H1 (cell line): ENCODE results near the gene RPP30. TPM values are rescaled to one million over a fixed set of nuclear protein-coding genes. Genes with fewer than 3 reads are reported as not detected.

Experiments used
- CTCF ChIA-PET: fragments of 300-600 bp; sonication (Branson Sonifier 250); formaldehyde crosslinking; loops from one replicate; lab custom pipeline; 2021; ENCODE audit not compliant: partially characterized antibody; lab: Charles Lee
- POLR2A ChIA-PET: fragments of 300-600 bp; sonication (Branson Sonifier 250); formaldehyde crosslinking; loops from one replicate; lab custom pipeline; 2021; ENCODE audit warnings: inconsistent platforms; ENCODE audit not compliant: partially characterized antibody; lab: Charles Lee
- DNase-seq, 2 experiments: peaks; one replicate each; pipeline versions ENCODE4 v3.0.0 to v3.0.0-alpha.2; 2010 to 2022; ENCODE audit warnings: low spot score in 2 of 2, low read depth in 1 of 2, mixed read lengths in 1 of 2
- FAIRE-seq: peaks from 2 replicates; lab custom pipeline; 2011; peaks lifted over from hg19 to GRCh38; lab: Jason Lieb, UNC
- H2AFZ ChIP-seq: 2 replicates; pipeline ENCODE4 v1.8.1; 2012; ENCODE audit warnings: low read length, inconsistent platforms
- H2AK5ac ChIP-seq: 2 replicates; pipeline ENCODE4 v1.6.1; 2013; ENCODE audit warnings: low read depth, low read length
- H2BK120ac ChIP-seq: replicated peaks from 2 replicates; pipeline ENCODE3; 2013; ENCODE audit warnings: low read depth, low read length, inconsistent platforms
- H2BK12ac ChIP-seq: 2 replicates; pipeline ENCODE4 v1.6.1; 2013; ENCODE audit warnings: low read depth, low read length
- H2BK15ac ChIP-seq: 2 replicates; pipeline ENCODE4 v1.6.1; 2013; ENCODE audit warnings: low read length
- H2BK20ac ChIP-seq: 2 replicates; pipeline ENCODE4 v1.6.1; 2013; ENCODE audit warnings: low read length
- H2BK5ac ChIP-seq: 2 replicates; pipeline ENCODE4 v1.6.1; 2013; ENCODE audit warnings: low read depth, low read length
- H3K14ac ChIP-seq: 2 replicates; pipeline ENCODE4 v1.6.1; 2013; ENCODE audit warnings: inconsistent platforms; ENCODE audit not compliant: insufficient read length
- H3K18ac ChIP-seq: 2 replicates; pipeline ENCODE4 v1.6.1; 2013; ENCODE audit warnings: low read length; ENCODE audit errors: extremely low read depth
- H3K23ac ChIP-seq: 2 replicates; pipeline ENCODE4 v1.6.1; 2013; ENCODE audit warnings: inconsistent platforms; ENCODE audit not compliant: insufficient read length
- H3K23me2 ChIP-seq: 2 replicates; pipeline ENCODE4 v1.6.1; 2013; ENCODE audit warnings: low read depth, low read length
- H3K27ac ChIP-seq: 2 replicates; pipeline ENCODE4 v1.6.1; 2011; ENCODE audit warnings: low read depth, low read length, inconsistent platforms
- H3K27me3 ChIP-seq, 4 experiments: replicated peaks in 1 of 4; 1 replicate in 1 of 4; 2 replicates in 3 of 4; pipeline versions ENCODE4 v1.6.1 to v1.8.1; 2011 to 2013; ENCODE audit warnings: low read length in 3 of 4, mild to moderate bottlenecking in 3 of 4, inconsistent platforms in 2 of 4, mixed read lengths in 2 of 4, moderate library complexity in 1 of 4; ENCODE audit not compliant: control insufficient read depth in 3 of 4, insufficient read depth in 3 of 4; ENCODE audit errors: extremely low read depth in 1 of 4
- H3K36me3 ChIP-seq, 4 experiments: 2 replicates each; pipeline versions ENCODE4 v1.6.1 to v1.8.1; 2011 to 2013; ENCODE audit warnings: mild to moderate bottlenecking in 4 of 4, low read length in 3 of 4, moderate library complexity in 2 of 4, control low read depth in 1 of 4, inconsistent platforms in 1 of 4; ENCODE audit not compliant: insufficient read depth in 4 of 4, control insufficient read depth in 2 of 4
- H3K4ac ChIP-seq: replicated peaks from 2 replicates; pipeline ENCODE3; 2013; ENCODE audit warnings: low read length, low read depth, mixed read lengths, inconsistent platforms; ENCODE audit not compliant: insufficient read length
- H3K4me1 ChIP-seq, 4 experiments: replicated peaks in 1 of 4; 1 replicate in 1 of 4; 2 replicates in 3 of 4; pipeline versions ENCODE4 v1.6.1 to v1.8.1; 2011 to 2013; ENCODE audit warnings: low read length in 3 of 4, inconsistent platforms in 2 of 4, mixed read lengths in 1 of 4; ENCODE audit not compliant: insufficient read depth in 4 of 4, control insufficient read depth in 3 of 4
- H3K4me2 ChIP-seq, 2 experiments: 2 replicates each; pipeline versions ENCODE4 v1.6.1 to v1.8.1; 2011 to 2013; ENCODE audit warnings: low read depth in 2 of 2, low read length in 2 of 2, control low read depth in 1 of 2, inconsistent platforms in 1 of 2, mild to moderate bottlenecking in 1 of 2; ENCODE audit not compliant: insufficient read depth in 1 of 2
- H3K4me3 ChIP-seq, 4 experiments: fragments of 200-600, 300-600 bp in 1 of 4; sonication (generic), shearing (Covaris generic), sonication (Bioruptor Twin) in 1 of 4; 2 replicates each; pipeline versions ENCODE4 v1.5.1 to v1.8.1; 2011 to 2016; ENCODE audit warnings: low read length in 4 of 4, low read depth in 3 of 4, control low read depth in 2 of 4, inconsistent platforms in 2 of 4, mild to moderate bottlenecking in 2 of 4, mixed read lengths in 1 of 4, moderate library complexity in 1 of 4; ENCODE audit not compliant: insufficient read depth in 2 of 4; ENCODE audit errors: extremely low read depth in 1 of 4
- H3K56ac ChIP-seq: replicated peaks from 2 replicates; pipeline ENCODE3; 2013; ENCODE audit warnings: low read depth, mild to moderate bottlenecking, mixed read lengths, low read length, inconsistent platforms; ENCODE audit not compliant: insufficient read length
- H3K79me1 ChIP-seq: 2 replicates; pipeline ENCODE4 v1.6.1; 2013; ENCODE audit warnings: low read depth, low read length, control low read depth
- H3K79me2 ChIP-seq, 2 experiments: 2 replicates each; pipeline versions ENCODE4 v1.6.1 to v1.8.1; 2012 to 2013; ENCODE audit warnings: low read length in 2 of 2, mild to moderate bottlenecking in 2 of 2, inconsistent platforms in 1 of 2; ENCODE audit not compliant: insufficient read depth in 2 of 2, control insufficient read depth in 1 of 2
- H3K9ac ChIP-seq, 4 experiments: replicated peaks in 1 of 4; 1 replicate in 1 of 4; 2 replicates in 3 of 4; pipeline versions ENCODE4 v1.6.1 to v1.8.1; 2011 to 2013; ENCODE audit warnings: low read depth in 3 of 4, low read length in 3 of 4, control low read depth in 2 of 4, mild to moderate bottlenecking in 2 of 4, moderate library complexity in 2 of 4, inconsistent platforms in 1 of 4; ENCODE audit errors: extremely low read depth in 1 of 4
- H3K9me3 ChIP-seq, 2 experiments: 2 replicates each; pipeline versions ENCODE4 v1.6.1 to v1.8.1; 2012 to 2013; ENCODE audit warnings: mild to moderate bottlenecking in 2 of 2, moderate library complexity in 2 of 2, control low read depth in 1 of 2, inconsistent platforms in 1 of 2, low read depth in 1 of 2, low read length in 1 of 2, mixed read lengths in 1 of 2; ENCODE audit not compliant: insufficient read depth in 2 of 2
- H4K20me1 ChIP-seq, 2 experiments: replicated peaks in 1 of 2; 2 replicates each; pipeline versions ENCODE3 to v1.8.1; 2011 to 2013; ENCODE audit warnings: inconsistent platforms in 2 of 2, low read length in 2 of 2, mild to moderate bottlenecking in 1 of 2; ENCODE audit not compliant: insufficient read depth in 2 of 2, control insufficient read depth in 1 of 2
- H4K5ac ChIP-seq: 2 replicates; pipeline ENCODE4 v1.6.1; 2013; ENCODE audit warnings: low read length, low read depth, mixed read lengths, inconsistent platforms; ENCODE audit not compliant: insufficient read length
- H4K8ac ChIP-seq: 2 replicates; pipeline ENCODE4 v1.8.0; 2013; ENCODE audit warnings: mild to moderate bottlenecking, moderate library complexity, low read length, inconsistent platforms; ENCODE audit not compliant: insufficient read depth; ENCODE audit errors: extremely low read depth
- H4K91ac ChIP-seq: replicated peaks from 2 replicates; pipeline ENCODE3; 2013; ENCODE audit warnings: low read length, mixed read lengths, inconsistent platforms; ENCODE audit not compliant: insufficient read length
- BACH1 ChIP-seq: IDR thresholded peaks from 2 replicates; pipeline ENCODE4 v1.6.1; 2012; ENCODE audit warnings: low read length, improper control_type of control experiment
- CEBPB ChIP-seq: IDR thresholded peaks from 2 replicates; pipeline ENCODE4 v1.6.1; 2012; ENCODE audit warnings: low read depth, low read length
- HDAC2 ChIP-seq, 2 experiments: fragments of 300-600 bp in 1 of 2; sonication (generic) in 1 of 2; IDR thresholded peaks; 2 replicates each; pipeline ENCODE4 v1.6.1; 2011 to 2012; ENCODE audit warnings: low read depth in 2 of 2, low read length in 2 of 2, mild to moderate bottlenecking in 2 of 2, moderate library complexity in 2 of 2, borderline replicate concordance in 1 of 2, inconsistent platforms in 1 of 2
- KDM1A ChIP-seq: fragments of 200-600, 300-600 bp; sonication (generic); IDR thresholded peaks from 2 replicates; pipeline ENCODE4 v1.7.1; 2016; ENCODE audit warnings: mild to moderate bottlenecking, low read length, borderline replicate concordance
- NANOG ChIP-seq: IDR thresholded peaks from 2 replicates; pipeline ENCODE4 v1.6.1; 2011; ENCODE audit warnings: low read length, low read depth, mild to moderate bottlenecking, inconsistent platforms; ENCODE audit not compliant: insufficient read depth, poor library complexity, severe bottlenecking
- SIN3A ChIP-seq, 2 experiments: IDR thresholded peaks in 1 of 2; conservative IDR thresholded peaks in 1 of 2; 2 replicates each; pipeline ENCODE4 v1.6.1; 2011 to 2012; ENCODE audit warnings: low read length in 2 of 2, improper control_type of control experiment in 1 of 2, low read depth in 1 of 2, mild to moderate bottlenecking in 1 of 2
- SP4 ChIP-seq: IDR thresholded peaks from 2 replicates; pipeline ENCODE4 v1.6.1; 2012; ENCODE audit warnings: low read length, inconsistent platforms
- TAF1 ChIP-seq: IDR thresholded peaks from 2 replicates; pipeline ENCODE4 v1.6.1; 2011; ENCODE audit warnings: mild to moderate bottlenecking, low read depth, low read length
- TAF7 ChIP-seq: optimal IDR thresholded peaks from 2 replicates; pipeline ENCODE3; 2011; ENCODE audit warnings: low read depth, mild to moderate bottlenecking, inconsistent platforms, low read length, moderate library complexity, borderline replicate concordance
- ZNF274 ChIP-seq: IDR thresholded peaks from 2 replicates; pipeline ENCODE4 v1.7.0; 2012; ENCODE audit warnings: low read length, borderline replicate concordance; ENCODE audit errors: extremely low read depth
- WGBS, 2 experiments: shearing (Covaris generic) in 1 of 2; methylation state at CpG; one replicate each; pipeline versions ENCODE4 v1.1.6 to v1.1.7; 2013 to 2015; ENCODE audit warnings: low lambda C conversion rate in 2 of 2, mixed read lengths in 2 of 2, inconsistent platforms in 1 of 2, low coverage in 1 of 2, missing lambda C conversion rate in 1 of 2; ENCODE audit not compliant: insufficient replicate concordance in 2 of 2, insufficient coverage in 1 of 2, insufficient read length in 1 of 2; ENCODE audit errors: extremely low coverage in 1 of 2, missing lambda C conversion rate in 1 of 2; 5-methylcytosine and 5-hydroxymethylcytosine counted together
- polyA plus RNA-seq, 7 experiments: library from polyadenylated mRNA; depleted of rRNA in 3 of 7; stranded (reverse) in 5 of 7; unstranded in 2 of 7; fragments of >200 nt in 5 of 7; fragments of 200-250 nt in 2 of 7; gene quantifications; 1 replicate in 5 of 7; 2 replicates in 1 of 7; 4 replicates in 1 of 7; pipeline versions ENCODE4 v1.2.1 to v1.2.3, GENCODE V29; 2011 to 2013; ENCODE audit warnings: missing spikeins in 2 of 7, mixed read lengths in 2 of 7
- total RNA-seq: library from RNA; stranded (reverse); fragmentation: NEBNext Ultra II Directional; extraction: Animal tissue kit (Norgen Biotek cat#: 25700); gene quantifications from 2 replicates; pipeline ENCODE4 v1.2.1, GENCODE V29; 2021

RPP30 gene
- total and polyA plus RNA-seq, 2 of the 8 experiments (the other 6 are each of a cell fraction or from before 2014, with no cell fraction given) = 38.9 to 79.7 TPM

DNA sequence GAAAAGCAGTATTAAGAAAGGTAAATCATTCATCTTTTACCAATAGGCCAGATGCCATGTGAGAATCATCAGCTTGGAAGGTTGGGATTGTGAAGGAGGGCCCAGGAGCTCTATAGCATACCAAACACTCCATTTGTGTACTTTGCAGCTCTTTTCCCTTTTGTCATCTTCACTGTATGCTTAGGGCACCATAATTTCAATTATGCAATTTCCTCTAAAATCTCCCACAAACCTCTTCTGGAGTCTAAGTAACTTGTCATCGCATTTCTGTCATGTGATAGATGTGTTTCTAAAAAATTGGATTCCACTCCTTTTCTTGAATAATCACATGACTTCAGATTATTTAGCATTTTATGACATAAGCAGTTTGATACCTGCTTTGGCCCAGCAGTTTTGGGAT lies 17.9 kb downstream of the RPP30 start:
- no peak for DNase-seq
- no peak for FAIRE-seq
- TF ChIP-seq CEBPB = no peak
- no peak for TF ChIP-seq TAF7
- TF ChIP-seq NANOG = no peak
- TF ChIP-seq BACH1 = no peak
- no peak for TF ChIP-seq TAF1
- TF ChIP-seq SIN3A (conservative IDR thresholded peaks at IDR 0.05 in 1 of 2, IDR thresholded peaks at IDR 0.05 in 1 of 2; ENCODE audit: low read depth in 1 of 2, low read length in 2 of 2) = no peak
- no peak for TF ChIP-seq KDM1A
- TF ChIP-seq SP4 = no peak
- no peak for TF ChIP-seq ZNF274
- no peak for TF ChIP-seq HDAC2 (IDR thresholded peaks at IDR 0.05; ENCODE audit: borderline replicate concordance in 1 of 2, low read depth in 2 of 2, low read length in 2 of 2)
- TF ChIP-seq, all 59 proteins: peak for 0
- Histone ChIP-seq H3K23ac (no peak overlapping the region), H3K27me3 (no peaks in the 10 kb centered on the region), H4K8ac (no peak overlapping the region), H3K27ac (no peak overlapping the region), H3K9ac (no peak overlapping the region), H3K9me3 (no peaks in the 10 kb centered on the region; a peak in 1 of 4 replicates), H2AFZ (no peak overlapping the region), H3K79me2 (no peaks in the 10 kb centered on the region), H3K56ac (no peak overlapping the region), H3K18ac (no peak overlapping the region), H2BK12ac (no peak overlapping the region), H3K4me1 (no peaks in the 10 kb centered on the region), H4K20me1 (peaks cover 0 to 3% of the 10 kb centered on the region in 2 experiments), H4K5ac (no peak overlapping the region), H3K23me2 (no peaks in the 10 kb centered on the region), H3K4ac (no peak overlapping the region), H2BK15ac (no peak overlapping the region), H2AK5ac (no peak overlapping the region), H3K36me3 (peaks cover 7 to 62% (median 38%) of the 10 kb centered on the region in 4 experiments; a peak in 7 of 8 replicates), H3K14ac (no peak overlapping the region), H4K91ac (no peak overlapping the region), H2BK120ac (no peak overlapping the region), H3K79me1 (peaks cover 2% of the 10 kb centered on the region; the same call in 1 of the 2 replicates), H2BK5ac (no peak overlapping the region), H3K4me3 (no peak overlapping the region), H2BK20ac (no peak overlapping the region), H3K4me2 (no peak overlapping the region)
- 89% methylated on average over 1 of the region's 1 CpG; no CpG with 5 or more reads in 1 of the 2 experiments for WGBS, 2 experiments
- POLR2A ChIA-PET = no interaction called here
- CTCF ChIA-PET = interaction anchor here (1.6 to 2.7 kb wide), 2 partner anchors 10 to 80 kb away, joined by 5 to 20 read pairs; no protein-coding TSS in a partner anchor
